Activated CD4-positive, alpha-beta memory T cell treated with anti-CD3 and anti-CD28 coated beads, Interleukin-2, amount 10 ng/mL, durations not matched to agents 7 days and 5 days (primary cell): ENCODE measurements around the gene ZFAND3. TPM values are rescaled to one million over a fixed set of nuclear protein-coding genes. Genes with fewer than 3 reads are reported as not detected.
A peak's percentile ranks its signal among the peaks of the same experiment; 100 is the strongest.

Experiments used
- CTCF ChIA-PET: fragments of 350-600 bp; sonication (Branson Sonifier 250); formaldehyde crosslinking; loops from one replicate; lab custom pipeline; 2021; ENCODE audit warnings: antibody characterized with exemption, inconsistent platforms; lab: Charles Lee
- POLR2A ChIA-PET: fragments of 350-600 bp; sonication (Branson Sonifier 250); formaldehyde crosslinking; loops from one replicate; lab custom pipeline; 2021; ENCODE audit warnings: antibody characterized with exemption; lab: Charles Lee
- DNase-seq: peaks from one replicate; pipeline ENCODE4 v3.0.0-alpha.2; 2020
- H3K27ac Mint-ChIP-seq: one replicate; pipeline ENCODE4 v1.8.0; 2021; ENCODE audit warnings: mild to moderate bottlenecking, mixed read lengths
- H3K27me3 Mint-ChIP-seq: one replicate; pipeline ENCODE4 v1.8.0; 2021; ENCODE audit warnings: mixed read lengths
- H3K36me3 Mint-ChIP-seq: one replicate; pipeline ENCODE4 v1.8.0; 2021; ENCODE audit warnings: low read depth, mixed read lengths
- H3K4me1 Mint-ChIP-seq: one replicate; pipeline ENCODE4 v1.8.0; 2021; ENCODE audit warnings: mixed read lengths
- H3K4me3 Mint-ChIP-seq: one replicate; pipeline ENCODE4 v1.8.0; 2021; ENCODE audit warnings: mild to moderate bottlenecking, mixed read lengths
- H3K9me3 Mint-ChIP-seq: one replicate; pipeline ENCODE4 v1.8.0; 2021; ENCODE audit warnings: mixed read lengths
- total RNA-seq, 2 experiments: library from RNA; stranded (reverse); gene quantifications; one replicate each; pipeline ENCODE4 v1.2.3, GENCODE V29; 2021

Gene ZFAND3
- total RNA-seq, 2 experiments from 2014 or later, result 35.2 to 38.2 TPM

- Mint-ChIP-seq H3K4me1 (peaks cover 22% of the 10 kb centered on the region), H3K36me3 (peaks cover 42% of the 10 kb centered on the region), H3K4me3 (no peak overlapping the region), H3K27me3 (no peaks in the 10 kb centered on the region), H3K27ac (peak overlapping the region; percentile 18), H3K9me3 (peaks cover 23% of the 10 kb centered on the region)
- DNase-seq, result no peak
- CTCF ChIA-PET, result no interaction called here
- POLR2A ChIA-PET, result no interaction called here
Observed at GRCh38 chr6:37971711-37972390, 152.3 kb downstream of the ZFAND3 start.

- peaks cover 33% of the 10 kb centered on the region for H3K36me3 Mint-ChIP-seq
- H3K27me3 Mint-ChIP-seq, result no peaks in the 10 kb centered on the region
- peaks cover 22% of the 10 kb centered on the region for H3K4me1 Mint-ChIP-seq
- CTCF ChIA-PET, result interaction anchor here (1.7 kb wide), 1 partner anchor 127 kb away, joined by 3 read pairs; no protein-coding TSS in a partner anchor
- no peak overlapping the region for H3K4me3 Mint-ChIP-seq
- no peak overlapping the region for H3K27ac Mint-ChIP-seq
- H3K9me3 Mint-ChIP-seq, result peaks cover 21% of the 10 kb centered on the region
- POLR2A ChIA-PET, result no interaction called here
- DNase-seq, result no peak
Observed at GRCh38 chr6:37972994-37973757, 153.6 kb downstream of the ZFAND3 start.

GRCh38 chr6:37974381-37974780, 154.9 kb downstream of the ZFAND3 start:
- H3K27ac Mint-ChIP-seq, result no peak overlapping the region
- H3K4me1 Mint-ChIP-seq, result peaks cover 25% of the 10 kb centered on the region
- H3K27me3 Mint-ChIP-seq, result no peaks in the 10 kb centered on the region
- ChIA-PET CTCF (interaction anchor here (1.7 kb wide), 1 partner anchor 126 kb away, joined by 3 read pairs; no protein-coding TSS in a partner anchor), POLR2A (no interaction called here)
- no peak for DNase-seq
- H3K9me3 Mint-ChIP-seq, result peaks cover 19% of the 10 kb centered on the region
- peaks cover 27% of the 10 kb centered on the region for H3K36me3 Mint-ChIP-seq
- no peak overlapping the region for H3K4me3 Mint-ChIP-seq

GRCh38 chr6:37974943-37975342, 155.4 kb downstream of the ZFAND3 start:
- Mint-ChIP-seq H3K27me3 (no peaks in the 10 kb centered on the region), H3K36me3 (peaks cover 27% of the 10 kb centered on the region), H3K9me3 (peaks cover 19% of the 10 kb centered on the region), H3K4me3 (no peak overlapping the region), H3K27ac (no peak overlapping the region), H3K4me1 (peaks cover 29% of the 10 kb centered on the region)
- POLR2A ChIA-PET, result no interaction called here
- no peak for DNase-seq
- CTCF ChIA-PET, result no interaction called here

- no peak overlapping the region for H3K27ac Mint-ChIP-seq
- H3K4me3 Mint-ChIP-seq, result no peak overlapping the region
- no peaks in the 10 kb centered on the region for H3K27me3 Mint-ChIP-seq
Observed at GRCh38 chr6:37977715-37978114, 158.2 kb downstream of the ZFAND3 start.

GRCh38 chr6:37979392-37980221, 160.1 kb downstream of the ZFAND3 start:
- H3K4me3 Mint-ChIP-seq, result no peak overlapping the region
- DNase-seq, result no peak
- CTCF ChIA-PET, result no interaction called here

More at GRCh38 chr6:37977715-37978114, 158.2 kb downstream of the ZFAND3 start:
- CTCF ChIA-PET, result no interaction called here
- Mint-ChIP-seq H3K4me1 (peaks cover 18% of the 10 kb centered on the region), H3K9me3 (peaks cover 19% of the 10 kb centered on the region), H3K36me3 (peaks cover 27% of the 10 kb centered on the region)
- no peak for DNase-seq
- POLR2A ChIA-PET, result no interaction called here

GRCh38 chr6:37980222-37980595, 160.7 kb downstream of the ZFAND3 start:
- Mint-ChIP-seq H3K27me3 (no peaks in the 10 kb centered on the region), H3K9me3 (peaks cover 3% of the 10 kb centered on the region), H3K4me1 (peaks cover 22% of the 10 kb centered on the region), H3K27ac (no peak overlapping the region), H3K4me3 (no peak overlapping the region), H3K36me3 (peaks cover 8% of the 10 kb centered on the region)
- CTCF ChIA-PET, result no interaction called here
- POLR2A ChIA-PET, result no interaction called here
- no peak for DNase-seq

More at GRCh38 chr6:37979392-37980221, 160.1 kb downstream of the ZFAND3 start:
- POLR2A ChIA-PET, result no interaction called here
- Mint-ChIP-seq H3K36me3 (peaks cover 14% of the 10 kb centered on the region), H3K4me1 (peaks cover 22% of the 10 kb centered on the region), H3K27ac (no peak overlapping the region), H3K27me3 (no peaks in the 10 kb centered on the region), H3K9me3 (peaks cover 9% of the 10 kb centered on the region)

GRCh38 chr6:37981626-37982025, 162.1 kb downstream of the ZFAND3 start:
- ChIA-PET POLR2A (no interaction called here), CTCF (interaction anchor here (1.5 kb wide), 1 partner anchor 52 kb away, joined by 4 read pairs; no protein-coding TSS in a partner anchor)
- no peaks in the 10 kb centered on the region for H3K36me3 Mint-ChIP-seq
- H3K9me3 Mint-ChIP-seq, result no peaks in the 10 kb centered on the region
- H3K4me1 Mint-ChIP-seq, result peaks cover 22% of the 10 kb centered on the region
- H3K27me3 Mint-ChIP-seq, result no peaks in the 10 kb centered on the region
- DNase-seq, result no peak
- H3K27ac Mint-ChIP-seq, result no peak overlapping the region
- no peak overlapping the region for H3K4me3 Mint-ChIP-seq

- Mint-ChIP-seq H3K36me3 (no peaks in the 10 kb centered on the region), H3K9me3 (no peaks in the 10 kb centered on the region), H3K4me3 (no peak overlapping the region), H3K4me1 (peaks cover 28% of the 10 kb centered on the region), H3K27me3 (no peaks in the 10 kb centered on the region), H3K27ac (no peak overlapping the region)
- DNase-seq, result no peak
- CTCF ChIA-PET, result interaction anchor here (1.5 kb wide), 1 partner anchor 52 kb away, joined by 4 read pairs; no protein-coding TSS in a partner anchor
- POLR2A ChIA-PET, result no interaction called here
Observed at GRCh38 chr6:37982317-37982716, 162.8 kb downstream of the ZFAND3 start.

- DNase-seq, result no peak
- peaks cover 30% of the 10 kb centered on the region for H3K4me1 Mint-ChIP-seq
- no peaks in the 10 kb centered on the region for H3K27me3 Mint-ChIP-seq
- H3K4me3 Mint-ChIP-seq, result no peak overlapping the region
- no peak overlapping the region for H3K27ac Mint-ChIP-seq
- no peaks in the 10 kb centered on the region for H3K36me3 Mint-ChIP-seq
- ChIA-PET CTCF (no interaction called here), POLR2A (no interaction called here)
- no peaks in the 10 kb centered on the region for H3K9me3 Mint-ChIP-seq
Observed at GRCh38 chr6:37983720-37984501, 164.4 kb downstream of the ZFAND3 start.

GRCh38 chr6:37984578-37984977, 165.1 kb downstream of the ZFAND3 start:
- Mint-ChIP-seq H3K4me1 (peaks cover 26% of the 10 kb centered on the region), H3K36me3 (no peaks in the 10 kb centered on the region), H3K9me3 (no peaks in the 10 kb centered on the region), H3K4me3 (no peak overlapping the region), H3K27ac (no peak overlapping the region), H3K27me3 (no peaks in the 10 kb centered on the region)
- no peak for DNase-seq
- ChIA-PET POLR2A (no interaction called here), CTCF (no interaction called here)

GRCh38 chr6:37985355-37985754, 165.8 kb downstream of the ZFAND3 start:
- Mint-ChIP-seq H3K36me3 (no peaks in the 10 kb centered on the region), H3K9me3 (no peaks in the 10 kb centered on the region), H3K27ac (no peak overlapping the region), H3K4me1 (peaks cover 19% of the 10 kb centered on the region), H3K27me3 (no peaks in the 10 kb centered on the region), H3K4me3 (no peak overlapping the region)
- ChIA-PET POLR2A (no interaction called here), CTCF (interaction anchor here (0.6 kb wide), 1 partner anchor 72 kb away, joined by 5 read pairs; no protein-coding TSS in a partner anchor)
- no peak for DNase-seq
